NCI-H2227 (cell line): ENCODE data around the gene RAB6A.

Experiments
- DNase-seq: peaks from one replicate; lab custom pipeline; 2025; ENCODE audit not compliant: unreplicated experiment; lab: John Stamatoyannopoulos, UW

The RAB6A gene

GRCh38 chr11:73656985-73657384, 103.9 kb downstream of the RAB6A start:
- DNase-seq: no peak

GRCh38 chr11:73655686-73656085, 105.2 kb downstream of the RAB6A start:
- no peak for DNase-seq

- no peak for DNase-seq
Observed at GRCh38 chr11:73654482-73655021, 106.3 kb downstream of the RAB6A start.

- no peak for DNase-seq
Observed at GRCh38 chr11:73653996-73654395, 106.9 kb downstream of the RAB6A start.

- DNase-seq: no peak
Observed at GRCh38 chr11:73652856-73653559, 107.9 kb downstream of the RAB6A start.

GRCh38 chr11:73652046-73652730, 108.7 kb downstream of the RAB6A start:
- DNase-seq: no peak

GRCh38 chr11:73651661-73652045, 109.2 kb downstream of the RAB6A start:
- DNase-seq: no peak

- no peak for DNase-seq
Observed at GRCh38 chr11:73651252-73651651, 109.6 kb downstream of the RAB6A start.

- DNase-seq: no peak
Observed at GRCh38 chr11:73650400-73650799, 110.5 kb downstream of the RAB6A start.

GRCh38 chr11:73649206-73649605, 111.7 kb downstream of the RAB6A start:
- no peak for DNase-seq

- DNase-seq: no peak
Observed at GRCh38 chr11:73648571-73649046, 112.3 kb downstream of the RAB6A start.

- DNase-seq: no peak
Observed at GRCh38 chr11:73648121-73648520, 112.8 kb downstream of the RAB6A start.

GRCh38 chr11:73647459-73648100, 113.3 kb downstream of the RAB6A start:
- peak; percentile 96 for DNase-seq

- DNase-seq: no peak
Observed at GRCh38 chr11:73645972-73646631, 114.8 kb downstream of the RAB6A start, which contains the start of gene PLEKHB1. PLEKHB1 (plus strand) TSS chr11:73646581; CDS start chr11:73646609, 28 bp downstream.

GRCh38 chr11:73645121-73645969, 115.5 kb downstream of the RAB6A start:
- no peak for DNase-seq

GRCh38 chr11:73641668-73642067, 119.2 kb downstream of the RAB6A start:
- DNase-seq: no peak

GRCh38 chr11:73640592-73640991, 120.3 kb downstream of the RAB6A start:
- DNase-seq: no peak

GRCh38 chr11:73637012-73637411, 123.9 kb downstream of the RAB6A start:
- no peak for DNase-seq

GRCh38 chr11:73636249-73636648, 124.6 kb downstream of the RAB6A start:
- DNase-seq: no peak

- DNase-seq: peak; percentile 23
Observed at GRCh38 chr11:73635721-73636120, 125.2 kb downstream of the RAB6A start.
